ENCODE results near the gene FADS3.
A peak's percentile ranks its signal among the peaks of the same experiment; 100 is the strongest.

FADS3 gene

GRCh38 chr11:61913699-61914395 lies 22.5 kb upstream of the FADS3 start:
- no peak for DNase-seq (ENCODE audit: low read depth in 3 of 3)

DNA sequence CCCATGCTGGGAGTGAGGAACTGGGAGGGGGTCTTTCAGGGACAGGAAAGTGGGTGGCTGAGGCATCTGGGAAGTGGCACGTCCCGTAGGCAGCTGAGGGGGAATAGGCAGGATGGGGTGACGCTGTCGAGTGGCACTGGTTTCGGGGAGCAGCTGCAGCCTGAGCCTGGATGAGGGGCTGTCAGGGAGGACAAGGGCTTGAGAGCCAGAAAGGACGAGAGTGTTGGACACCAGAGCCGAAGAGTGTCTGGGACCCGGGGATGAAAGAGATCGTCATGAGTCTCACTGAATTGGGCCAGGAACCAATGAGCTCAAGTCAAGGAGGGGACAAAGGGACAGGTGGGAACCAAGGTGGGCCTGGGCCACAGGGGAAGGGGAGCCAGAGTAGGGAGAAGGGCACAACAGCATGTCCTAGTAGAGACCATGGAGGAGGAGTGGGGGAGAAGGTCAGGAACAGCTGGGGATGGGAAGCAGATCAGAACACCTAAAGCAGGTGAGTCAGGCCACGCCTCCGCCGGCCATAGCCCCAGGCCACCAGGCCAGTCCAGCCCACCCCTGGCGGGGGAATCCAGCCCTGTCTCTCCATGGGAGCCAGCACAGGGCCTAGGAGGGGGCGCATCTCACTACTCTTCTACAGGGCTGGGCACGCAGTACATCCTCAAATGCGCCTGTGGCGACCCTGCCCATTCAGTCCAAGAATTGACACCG lies 21.8 kb upstream of the FADS3 start:
- no peak for DNase-seq (ENCODE audit: low read depth in 3 of 3)

DNA sequence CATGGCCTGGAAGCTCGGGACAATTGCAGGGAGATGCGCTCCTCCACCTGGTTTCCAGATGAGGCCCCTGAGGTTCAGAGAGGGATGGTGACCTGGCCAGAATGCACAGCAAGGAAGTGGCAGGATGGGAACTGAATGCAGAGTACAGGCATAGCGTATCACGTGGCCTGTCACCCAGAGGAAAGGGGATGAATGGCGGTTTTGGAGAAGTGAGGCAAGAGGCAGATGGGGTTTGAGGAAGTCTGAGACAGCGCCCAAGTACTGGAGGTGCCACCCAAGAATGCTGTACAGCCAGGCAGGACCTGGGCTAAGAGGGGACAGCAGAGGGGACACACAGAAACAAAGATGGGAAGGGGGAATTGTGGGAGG lies 21.2 kb upstream of the FADS3 start:
- DNase-seq (ENCODE audit: low read depth in 3 of 3) = no peak

- DNase-seq (ENCODE audit: low read depth in 3 of 3) = no peak
These were observed 20.6 kb upstream of the FADS3 start for GRCh38 chr11:61911701-61912529.

- no peak for DNase-seq (ENCODE audit: low read depth in 3 of 3)
These were observed 19.9 kb upstream of the FADS3 start for GRCh38 chr11:61911128-61911700.

DNA sequence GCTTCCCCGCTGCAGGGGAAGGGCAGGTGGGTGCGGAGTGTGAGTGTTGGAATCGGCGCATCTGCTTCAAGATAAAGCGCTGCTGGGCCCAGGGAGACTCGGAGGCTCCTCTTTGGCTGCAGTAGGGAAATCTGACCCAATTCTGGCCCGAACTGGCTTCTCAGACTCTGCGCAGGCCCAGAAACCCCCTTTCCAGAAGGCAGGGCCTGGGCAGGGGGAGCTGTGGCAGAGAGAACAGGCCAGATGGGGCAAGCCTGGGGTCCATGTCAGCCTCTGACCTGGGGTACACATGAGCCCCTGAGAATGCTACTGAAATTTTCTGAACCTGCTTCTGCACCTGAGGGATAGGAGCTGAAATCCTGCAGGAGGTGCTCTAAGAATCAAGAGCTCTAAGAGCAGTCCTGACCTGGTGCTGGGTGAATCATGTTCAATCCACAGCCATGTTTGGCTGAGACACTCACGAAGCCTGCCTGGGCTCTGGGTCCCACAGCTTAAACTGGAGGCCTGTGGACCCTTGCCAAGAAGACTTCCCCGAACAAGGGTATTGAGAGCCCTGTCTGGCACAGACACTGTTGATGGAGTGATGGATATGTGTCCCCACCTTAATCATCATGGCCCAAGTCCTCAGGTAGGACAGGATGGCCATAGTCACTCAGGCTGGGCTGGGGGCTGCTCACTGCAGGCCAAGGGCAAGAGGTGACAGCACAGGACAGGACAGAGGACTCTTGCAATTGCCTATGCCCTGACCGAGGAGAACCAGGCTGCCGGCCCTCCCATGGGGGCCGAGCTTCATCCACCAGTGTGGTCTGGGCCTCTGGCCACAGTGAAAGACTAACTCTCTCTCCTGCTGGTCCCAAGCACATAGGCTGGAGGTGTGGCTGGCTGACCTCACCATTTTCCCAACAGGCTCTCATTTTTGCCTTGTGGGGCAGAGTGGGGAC lies 19.1 kb upstream of the FADS3 start:
- no peak for DNase-seq (ENCODE audit: low read depth in 3 of 3)

DNA sequence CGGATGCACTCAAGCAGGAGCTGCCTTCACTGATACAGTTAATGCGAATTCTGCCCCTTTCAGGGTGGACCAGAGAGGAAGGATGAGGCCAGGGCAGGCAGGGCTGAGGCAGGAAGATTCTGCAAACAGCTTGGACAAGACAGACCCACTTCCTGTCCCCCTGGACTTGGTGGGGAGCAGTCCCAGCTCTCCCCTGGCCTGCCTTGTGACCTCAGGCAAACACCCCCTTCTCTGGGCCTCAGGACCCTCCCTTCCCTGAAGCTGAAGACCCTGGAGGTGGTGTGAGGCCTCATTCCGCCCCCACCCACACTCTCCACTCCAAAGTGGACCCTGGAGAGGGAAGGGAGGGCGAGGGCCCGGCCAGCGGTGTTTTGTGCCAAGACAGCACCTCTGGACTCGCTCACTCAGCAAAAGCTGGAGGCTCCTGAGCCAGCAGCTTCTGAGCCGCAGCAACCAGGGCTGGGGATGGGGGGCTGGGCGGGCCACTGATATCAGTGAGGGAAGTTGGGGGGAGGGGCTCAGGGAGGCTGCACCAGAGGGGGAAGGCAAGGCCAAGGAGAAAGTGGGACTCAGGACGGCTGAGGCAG lies 17.5 kb upstream of the FADS3 start:
- DNase-seq (ENCODE audit: low read depth in 3 of 3) = no peak

DNA sequence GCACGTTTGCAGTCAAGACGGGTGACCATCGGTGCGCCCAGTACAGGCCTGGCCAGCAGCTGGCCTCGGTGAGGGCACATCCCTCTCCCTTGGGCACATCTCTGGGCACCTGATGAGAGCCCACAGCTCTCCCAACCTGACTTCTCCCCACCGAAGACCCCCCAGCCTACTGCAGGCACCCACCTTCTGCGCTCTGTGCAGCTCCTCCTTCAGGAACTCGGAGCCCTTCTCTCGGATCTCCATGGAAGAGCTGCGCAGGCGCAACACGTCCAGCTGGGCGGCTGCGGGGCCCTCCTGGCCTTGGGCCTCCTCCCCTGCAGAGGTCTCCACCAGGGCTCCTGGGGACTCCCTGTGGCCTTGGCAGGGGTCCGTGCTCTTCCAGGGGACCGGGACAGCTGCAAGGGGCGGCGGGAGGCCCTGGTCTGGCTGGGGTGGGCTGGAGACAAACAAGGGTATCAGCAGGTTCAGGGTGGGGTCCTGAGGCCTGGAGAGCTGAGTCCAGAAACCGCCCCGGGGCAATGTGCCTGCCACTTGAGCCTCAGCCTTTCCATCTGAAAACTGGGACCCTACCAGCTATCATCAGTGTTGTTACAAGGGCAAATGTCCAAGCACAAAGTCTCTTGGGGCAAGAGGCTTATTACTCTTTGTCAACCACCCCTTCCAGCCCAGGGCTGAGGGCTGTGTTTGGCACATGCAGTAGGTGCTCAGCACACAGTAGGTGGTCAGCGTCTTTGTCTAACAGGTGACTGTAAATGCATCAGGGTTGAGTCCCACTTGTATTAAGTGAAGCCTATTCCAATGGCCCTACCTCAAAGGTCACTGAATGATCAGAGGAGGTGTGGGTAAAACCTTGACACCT lies 16.8 kb upstream of the FADS3 start:
- DNase-seq (ENCODE audit: low read depth in 3 of 3) = no peak

GRCh38 chr11:61907282-61907681 lies 15.9 kb upstream of the FADS3 start:
- no peak for DNase-seq (ENCODE audit: low read depth in 3 of 3)

GRCh38 chr11:61906522-61906909 lies 15.2 kb upstream of the FADS3 start:
- no peak for DNase-seq (ENCODE audit: low read depth in 3 of 3)

GRCh38 chr11:61905801-61906521 lies 14.6 kb upstream of the FADS3 start:
- DNase-seq (ENCODE audit: low read depth in 3 of 3) = no peak

DNA sequence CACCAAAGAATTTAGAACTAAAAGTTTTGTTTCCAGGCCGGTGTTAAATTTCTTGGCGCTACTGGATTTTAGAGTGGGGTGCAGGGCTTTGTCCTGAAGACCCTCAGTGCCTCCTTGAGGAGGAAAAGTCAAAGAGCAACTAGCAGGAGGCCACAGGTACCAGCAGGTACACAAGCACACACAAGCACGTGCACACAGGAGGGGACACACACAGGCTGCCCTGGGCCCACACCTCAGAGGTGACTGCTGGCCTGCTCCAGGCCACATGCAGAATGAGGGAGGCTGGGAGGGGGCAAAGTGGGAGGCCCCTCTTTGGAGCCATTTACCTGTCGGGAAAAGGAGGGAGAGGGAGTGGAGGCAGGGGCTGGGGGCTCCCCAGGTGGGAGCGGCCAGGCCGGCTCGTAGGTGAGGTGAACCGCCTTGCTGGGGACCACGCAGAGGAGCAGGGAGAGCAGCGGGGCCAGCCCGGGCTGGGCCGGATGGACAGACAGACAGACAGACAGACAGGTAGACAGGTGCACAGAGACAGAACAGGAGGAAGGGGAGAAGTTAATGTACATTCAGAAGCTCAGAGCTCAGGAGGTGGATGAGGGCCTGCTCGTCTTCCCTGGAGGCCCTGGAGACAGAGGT lies 13.8 kb upstream of the FADS3 start:
- no peak for DNase-seq (ENCODE audit: low read depth in 3 of 3)

DNA sequence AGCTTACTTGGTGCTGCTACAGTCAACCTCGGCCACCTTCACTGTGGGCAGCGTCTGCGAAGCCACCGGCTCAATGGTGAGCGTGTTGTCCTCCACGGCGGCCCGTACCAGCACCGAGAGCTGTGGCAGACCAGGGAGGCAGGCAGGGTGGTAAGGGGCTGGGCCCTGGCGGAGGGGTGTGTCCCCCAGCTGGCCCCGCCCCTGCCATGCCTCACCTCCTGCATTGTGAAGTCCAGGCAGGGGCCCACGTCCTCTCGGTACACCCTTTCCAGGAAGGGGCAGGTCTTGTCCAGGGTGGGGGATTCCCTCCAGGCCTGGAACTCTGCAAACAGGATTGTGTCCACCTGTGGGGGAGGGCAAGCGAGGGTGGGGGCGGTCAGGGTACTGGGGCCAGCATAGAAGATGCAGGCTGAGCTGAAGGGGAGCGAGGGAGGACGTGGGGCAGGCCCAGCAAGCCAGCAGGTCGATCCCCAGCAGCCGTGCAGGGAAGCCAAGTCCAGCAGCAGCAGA lies 13.2 kb upstream of the FADS3 start:
- no peak for DNase-seq (ENCODE audit: low read depth in 3 of 3)

DNA sequence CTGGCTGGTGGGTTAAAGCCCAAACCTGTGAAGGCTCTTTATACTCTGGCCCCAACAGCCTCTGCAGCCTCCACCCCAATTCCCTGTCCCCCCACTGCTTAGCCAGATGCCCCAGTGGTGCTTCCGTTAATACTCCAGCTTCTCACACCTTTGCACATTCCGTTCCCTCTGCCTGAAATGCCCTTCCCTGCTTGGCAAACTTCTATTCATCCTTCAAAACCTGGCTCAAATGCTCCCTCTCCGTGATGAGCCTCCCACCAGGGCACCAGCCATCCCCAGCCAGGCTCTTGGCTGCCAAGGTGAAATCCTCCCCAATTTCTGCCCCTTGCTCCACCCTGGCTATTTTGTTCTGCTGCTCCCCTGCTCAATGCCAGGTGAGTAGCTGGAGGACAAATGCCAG lies 12.5 kb upstream of the FADS3 start:
- no peak for DNase-seq (ENCODE audit: low read depth in 3 of 3)

GRCh38 chr11:61902313-61902712 lies 11.0 kb upstream of the FADS3 start:
- DNase-seq (ENCODE audit: low read depth in 3 of 3) = no peak

GRCh38 chr11:61901397-61901796 lies 10.1 kb upstream of the FADS3 start:
- no peak for DNase-seq (ENCODE audit: low read depth in 3 of 3)

GRCh38 chr11:61900251-61900650 lies 8.9 kb upstream of the FADS3 start:
- DNase-seq (ENCODE audit: low read depth in 3 of 3) = no peak

DNA sequence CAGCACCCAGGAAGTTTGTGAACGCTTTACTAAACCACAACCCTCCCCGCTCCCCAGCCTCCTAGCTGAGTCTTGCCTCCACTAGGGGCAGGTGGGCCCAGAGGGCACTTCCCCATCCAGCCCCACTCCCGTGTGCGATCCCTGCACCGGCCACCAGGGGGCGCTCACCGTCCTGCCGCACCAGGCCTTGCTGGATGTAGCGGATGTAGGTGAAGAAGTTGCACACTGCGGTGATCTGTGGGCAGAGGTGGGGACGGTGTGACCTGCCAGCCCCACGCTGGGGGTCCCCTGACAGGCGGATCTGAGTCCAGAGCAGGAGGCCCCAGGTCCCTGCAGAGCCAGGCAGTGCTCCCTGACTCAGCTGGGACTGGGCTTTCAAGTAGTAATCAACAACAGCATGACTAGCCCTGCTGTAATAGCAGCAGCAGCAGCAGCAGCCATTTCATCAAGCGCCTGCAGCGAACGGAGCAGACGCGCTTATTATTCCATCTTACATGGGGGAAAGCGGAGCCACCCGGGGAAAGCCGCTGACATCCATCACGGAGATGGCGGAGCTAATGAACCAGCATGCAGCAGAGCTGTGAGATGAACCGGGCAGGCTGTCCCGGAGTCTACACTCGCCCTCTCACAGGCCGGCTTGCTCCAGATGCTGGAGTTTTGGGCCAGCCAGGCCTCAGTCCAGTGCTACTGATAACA lies 7.9 kb upstream of the FADS3 start:
- DNase-seq (ENCODE audit: low read depth in 3 of 3) = peak; percentile 79 to 92 (median 86)

All from stimulated activated CD4-positive, alpha-beta T cell treated with anti-CD3 and anti-CD28 coated beads, TNF-alpha, amount 100 ng/mL, for 4 hours (primary cell).